GM21367 (cell line): ENCODE data around the gene MUC6.

Experiments used
- ATAC-seq: cut with Tn5 transposase; IDR thresholded peaks from one replicate; pipeline ENCODE4 v1.9.1; 2021; ENCODE audit not compliant: unreplicated experiment

MUC6 gene

DNA sequence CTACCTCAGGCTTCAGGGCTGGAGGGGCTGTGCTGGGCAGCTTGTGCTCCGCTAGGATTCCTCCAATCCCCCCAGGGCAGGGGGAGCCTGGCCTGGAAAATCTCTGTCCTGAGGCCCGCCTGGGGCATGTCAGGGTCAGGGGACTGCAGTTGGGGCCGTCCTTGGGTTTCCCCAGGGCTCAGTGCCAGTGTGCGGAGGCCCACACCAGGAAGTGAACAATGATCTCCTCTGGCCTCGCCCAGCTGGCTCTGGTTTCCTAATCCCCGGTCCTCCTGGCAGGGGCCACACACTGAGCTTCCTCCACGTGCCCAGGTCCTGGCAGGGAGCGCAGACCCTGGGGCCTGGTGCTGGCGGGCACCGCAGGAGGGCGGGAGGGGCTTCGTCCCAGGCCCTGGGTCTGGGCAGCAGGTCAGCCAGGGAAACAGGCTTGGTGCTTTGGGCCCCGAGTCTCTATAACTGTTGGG is 36.8 kb upstream of the MUC6 start:
- no peak for ATAC-seq

DNA sequence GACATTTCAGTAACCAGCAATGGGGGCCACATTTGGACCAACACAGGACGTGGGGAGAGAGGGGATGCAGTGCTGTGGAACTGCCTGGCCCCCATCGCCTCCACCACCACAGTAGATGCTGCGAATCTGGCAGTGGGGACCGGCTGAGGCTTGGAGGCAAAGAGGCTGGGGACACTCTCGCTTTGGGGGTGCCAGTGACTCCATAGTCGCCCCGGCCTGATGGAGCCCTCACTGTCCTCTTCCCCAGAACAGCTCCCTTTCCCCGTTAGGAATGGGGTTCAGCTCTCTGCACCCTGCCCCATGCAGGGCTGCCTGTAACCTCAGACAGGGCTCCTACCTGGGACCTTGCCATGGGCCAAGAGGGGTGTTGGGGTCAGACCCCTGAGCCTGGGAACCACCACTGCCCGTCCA is 36.3 kb upstream of the MUC6 start:
- ATAC-seq = no peak

DNA sequence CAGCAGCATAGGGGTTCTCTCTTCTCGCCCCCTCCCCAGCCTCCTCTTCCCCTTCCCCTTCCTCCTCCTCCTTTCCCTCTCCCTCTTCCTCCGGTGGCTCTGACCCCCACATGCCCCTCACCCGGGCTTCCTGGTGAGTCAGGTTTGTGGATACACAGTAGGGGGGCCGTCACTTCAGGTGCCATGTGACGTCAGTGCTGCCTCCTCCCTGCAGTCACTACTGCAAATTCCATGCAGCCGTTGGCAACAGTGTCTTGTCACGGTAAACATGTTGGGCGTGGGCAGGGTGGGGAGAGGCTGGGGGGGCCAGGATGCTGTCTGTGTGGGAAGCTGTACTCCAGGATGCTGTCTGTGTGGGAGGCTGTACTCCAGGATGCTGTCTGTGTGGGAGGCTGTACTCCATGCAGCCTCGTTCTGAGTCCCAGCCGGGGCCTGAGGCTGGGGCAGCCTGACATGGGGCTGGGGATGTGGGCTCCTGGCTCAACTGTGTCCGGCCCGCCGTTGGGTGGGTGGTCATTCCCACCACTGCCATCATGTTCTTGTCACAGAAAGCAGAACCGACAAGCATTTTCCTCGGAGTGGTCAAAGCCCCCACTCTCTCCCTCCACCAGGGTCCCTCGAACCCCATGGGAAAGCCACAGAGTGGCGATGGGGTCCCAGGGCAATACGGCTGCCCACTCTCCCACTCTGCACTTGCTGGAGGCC is 35.8 kb upstream of the MUC6 start:
- ATAC-seq = no peak

DNA sequence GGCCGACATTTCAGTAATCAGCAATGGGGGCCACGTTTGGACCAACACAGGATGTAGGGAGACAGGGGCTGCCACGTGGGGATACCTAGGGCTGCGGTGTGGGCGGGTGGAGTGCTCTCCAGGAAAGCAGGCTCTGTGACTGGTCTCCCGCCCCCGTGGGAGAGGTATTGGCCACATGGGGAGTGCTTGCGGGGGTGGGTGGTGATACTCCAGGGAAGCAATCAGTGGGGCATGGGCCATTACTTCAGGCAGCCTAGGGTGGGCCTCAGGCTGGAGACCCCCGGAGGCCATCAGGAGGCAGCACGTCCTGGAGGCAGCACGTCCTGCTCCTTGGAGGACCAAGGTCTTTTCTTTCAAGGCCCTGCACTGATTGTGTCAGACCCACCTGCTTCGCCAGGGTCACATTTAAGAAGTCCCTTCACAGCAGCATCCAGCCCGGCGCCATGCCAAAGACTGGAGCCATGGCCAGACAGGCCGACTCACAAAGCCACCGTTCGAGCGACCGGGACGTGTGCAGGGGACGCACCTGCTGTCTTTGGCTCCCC is 35.1 kb upstream of the MUC6 start:
- no peak for ATAC-seq

DNA sequence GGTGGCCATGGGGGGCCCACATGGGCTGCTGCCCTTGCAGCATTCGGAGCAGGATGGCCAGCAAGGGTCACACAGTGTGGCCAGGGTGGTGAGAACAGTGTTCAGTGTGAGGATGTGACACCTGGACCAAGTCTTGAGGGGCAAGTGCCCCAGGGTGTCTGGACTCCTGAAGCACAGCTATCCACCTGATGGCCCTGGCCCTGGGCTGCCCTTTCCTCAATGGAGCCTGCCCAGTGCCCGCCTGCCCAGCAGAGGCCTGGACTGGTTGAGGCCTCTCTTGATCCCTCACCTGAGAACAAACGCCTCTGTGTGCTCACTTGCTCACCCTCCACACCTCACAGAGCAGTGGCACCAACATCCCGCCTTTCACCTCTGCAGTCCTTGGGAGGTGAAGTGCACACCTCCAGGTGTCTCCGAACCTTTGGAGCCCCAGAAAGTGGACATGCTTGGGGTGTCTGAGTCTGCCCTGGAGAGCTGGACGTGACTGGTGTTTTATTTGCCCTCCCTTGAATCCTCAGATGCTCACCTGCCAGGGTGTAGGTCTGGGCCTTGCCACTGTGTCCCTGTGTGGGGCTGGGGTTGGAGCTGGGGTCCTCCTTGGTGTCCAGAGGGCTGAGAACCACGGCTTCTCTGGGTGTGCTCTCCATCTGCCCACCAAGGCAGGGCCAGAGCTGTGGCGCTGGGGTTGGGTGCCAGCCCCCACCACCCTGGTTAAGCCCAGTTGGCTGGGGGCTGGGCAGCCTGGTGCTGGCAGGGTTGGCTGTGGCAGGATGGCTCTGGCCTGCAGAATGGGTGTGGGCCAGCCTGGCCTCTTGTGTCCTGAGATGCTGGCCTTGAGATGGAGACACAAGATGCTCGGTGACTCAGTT is 34.3 kb upstream of the MUC6 start:
- no peak for ATAC-seq

DNA sequence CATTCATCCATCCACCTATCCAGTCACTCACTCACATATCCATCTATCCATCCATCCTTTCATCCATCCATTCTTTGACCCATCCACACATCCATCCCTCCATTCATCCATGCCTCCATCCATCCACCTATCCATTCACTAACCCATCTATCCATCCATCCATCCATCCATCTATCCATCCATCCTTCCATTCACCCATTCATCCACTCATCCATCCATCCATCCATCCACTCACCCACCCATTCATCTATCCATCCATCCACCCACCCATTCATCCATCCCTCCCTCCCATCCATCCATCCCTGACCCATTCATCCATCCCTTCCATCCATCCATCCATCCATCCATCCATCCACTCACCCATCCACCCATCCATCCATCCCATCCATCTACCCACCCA is 33.2 kb upstream of the MUC6 start:
- ATAC-seq = no peak

DNA sequence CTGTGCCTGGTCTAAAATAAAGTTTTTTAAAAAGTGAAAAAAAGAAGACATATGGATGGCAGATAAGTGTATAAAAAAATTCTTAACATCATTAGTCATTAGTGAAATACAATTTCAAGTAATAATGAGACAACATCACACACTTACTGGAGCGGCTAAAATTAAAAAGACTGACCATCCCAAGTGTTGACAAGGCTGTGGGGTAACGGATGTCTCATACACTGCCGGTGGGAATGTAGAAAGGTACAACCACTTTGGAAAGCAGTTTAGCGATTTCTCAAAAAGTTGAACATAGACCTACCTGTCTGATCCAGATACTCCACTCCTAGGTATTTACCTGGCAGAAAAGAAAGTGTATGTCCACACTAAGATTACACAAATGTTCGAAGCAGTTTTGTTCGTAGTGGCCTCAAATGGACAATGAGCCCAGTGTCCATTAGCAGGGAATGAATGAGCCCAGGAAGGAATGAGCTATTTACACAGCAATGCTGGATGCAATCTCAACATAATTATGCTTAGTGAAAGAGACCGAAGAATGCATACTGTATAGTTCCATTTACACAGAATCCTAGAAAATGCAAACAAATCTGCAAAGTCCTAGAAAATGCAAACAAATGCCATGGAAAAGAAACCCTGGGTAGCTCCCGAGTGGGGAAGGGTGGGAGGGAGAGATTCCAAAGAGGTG is 31.4 kb upstream of the MUC6 start:
- no peak for ATAC-seq

DNA sequence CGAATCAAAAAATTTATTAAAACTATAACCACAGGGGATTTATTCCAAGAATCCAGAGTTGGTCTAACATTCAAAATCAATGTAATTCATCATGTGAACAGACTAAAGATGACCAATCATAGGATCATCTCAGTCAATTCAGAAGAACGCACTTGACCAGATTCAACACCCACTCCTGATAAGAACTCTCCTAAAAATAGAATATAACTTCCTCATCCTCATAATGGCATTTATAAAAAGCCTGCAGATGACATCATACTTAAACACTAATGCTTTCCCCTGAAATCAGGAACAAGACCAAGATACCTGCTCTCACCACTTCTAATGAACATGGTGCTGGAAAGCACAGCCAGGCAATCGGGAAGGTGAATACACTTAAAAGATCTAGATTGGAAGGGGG is 27.6 kb upstream of the MUC6 start:
- ATAC-seq = no peak

DNA sequence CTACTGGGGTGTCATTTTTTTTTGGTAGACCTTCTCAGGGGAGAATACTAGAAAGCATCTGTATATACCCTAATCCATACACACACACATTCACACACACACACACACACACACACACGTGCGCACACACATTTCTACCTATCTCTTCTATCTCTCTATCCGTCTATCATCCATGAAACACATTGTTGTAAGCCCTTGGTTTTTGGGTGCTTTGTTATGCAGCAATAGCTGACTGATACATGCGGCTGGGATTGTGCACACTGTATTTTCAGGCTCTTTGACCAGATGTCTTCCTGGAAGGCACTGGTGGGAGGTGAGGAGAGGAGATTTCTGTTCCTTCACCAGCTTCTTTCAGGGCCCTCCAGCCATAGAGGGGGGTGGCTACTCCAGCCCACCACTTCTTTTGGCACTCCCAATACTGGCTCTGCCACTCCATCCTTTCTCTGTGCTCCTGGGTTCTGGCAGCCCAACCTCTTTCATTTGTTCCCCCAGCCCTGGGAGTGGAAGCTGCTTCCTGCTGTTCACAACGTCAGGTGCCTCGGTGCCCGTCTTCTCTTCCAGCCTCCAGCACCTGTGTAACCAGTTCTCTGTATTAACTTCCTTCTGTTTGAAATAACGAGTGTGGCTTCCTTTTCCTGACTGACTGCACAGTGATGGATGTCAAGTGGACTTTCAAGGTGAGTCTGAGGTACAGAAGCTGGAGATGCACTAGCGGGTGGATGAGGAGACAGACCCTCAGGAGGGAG is 25.7 kb upstream of the MUC6 start:
- ATAC-seq = no peak

DNA sequence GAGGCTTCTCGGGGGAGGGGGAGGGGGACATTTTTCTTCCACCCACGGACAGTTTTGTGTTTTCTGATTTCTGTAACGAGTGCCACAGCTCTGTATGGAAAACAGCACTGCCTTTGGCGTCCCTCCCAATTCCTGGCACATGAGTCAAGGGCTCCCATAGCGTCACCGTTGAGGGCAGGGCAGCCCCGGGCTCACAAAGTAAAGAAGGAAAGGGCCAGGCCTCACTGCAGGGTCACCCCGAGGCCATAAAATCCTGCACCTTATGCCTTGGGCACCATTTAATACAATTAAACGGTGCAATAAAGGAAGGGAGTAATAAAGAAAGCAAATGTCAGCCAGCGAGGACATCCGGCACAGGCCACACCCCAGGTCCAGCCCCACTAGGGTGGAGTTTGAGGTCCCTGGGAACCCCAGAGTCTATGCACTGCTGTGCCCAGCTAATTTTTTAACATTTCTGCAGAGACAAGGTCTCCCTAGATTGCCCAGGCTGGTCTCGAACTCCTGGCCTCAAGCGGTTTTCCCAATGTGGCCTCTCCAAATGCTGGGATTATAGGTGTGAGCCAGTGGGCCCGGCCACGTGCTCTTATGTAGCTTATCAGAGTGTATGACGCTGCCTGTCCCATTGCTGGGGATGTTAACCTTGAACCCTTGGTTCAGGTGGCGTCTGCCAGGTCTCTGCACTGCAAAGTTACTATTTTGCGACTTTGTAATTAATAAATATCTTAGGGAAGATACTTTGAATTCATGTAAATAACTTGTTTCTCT is 24.5 kb upstream of the MUC6 start:
- no peak for ATAC-seq

DNA sequence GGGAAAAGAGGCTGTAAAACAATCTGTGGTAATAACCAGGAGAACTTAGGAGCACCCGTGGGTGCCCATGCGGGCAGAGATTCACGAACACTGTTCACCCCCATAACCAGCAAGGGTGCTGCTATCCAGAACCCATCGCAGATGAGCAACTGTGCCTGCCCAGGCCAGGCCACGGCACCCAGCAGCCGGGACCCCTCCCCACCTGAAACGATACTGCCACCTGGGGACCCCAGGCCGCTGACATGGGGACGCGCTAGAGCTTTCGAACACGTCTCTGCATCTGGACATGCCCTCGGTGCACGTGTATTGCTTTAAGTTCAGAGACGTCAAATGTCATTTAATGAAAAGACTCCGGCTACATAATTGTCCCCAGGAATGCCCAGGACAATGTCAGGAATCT is 23.9 kb upstream of the MUC6 start:
- no peak for ATAC-seq

DNA sequence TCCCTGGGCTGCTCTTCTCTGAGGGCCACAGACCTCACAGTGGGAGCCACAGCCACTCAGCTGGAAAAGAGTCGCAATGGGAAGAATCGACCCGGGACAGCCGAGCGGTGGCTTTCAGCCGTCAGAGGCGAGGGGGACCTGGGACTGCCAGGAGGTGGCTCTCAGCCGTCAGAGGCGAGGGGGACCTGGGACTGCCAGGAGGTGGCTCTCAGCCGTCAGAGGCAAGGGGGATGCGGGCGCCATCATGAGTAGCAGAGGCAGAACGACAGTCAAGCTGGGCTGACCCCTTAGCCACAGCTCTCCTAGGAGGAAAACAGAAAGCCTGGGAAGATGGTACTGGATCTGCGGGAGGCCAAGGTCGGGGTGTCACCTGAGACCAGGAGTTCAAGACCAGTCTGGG is 23.2 kb upstream of the MUC6 start:
- ATAC-seq = no peak

DNA sequence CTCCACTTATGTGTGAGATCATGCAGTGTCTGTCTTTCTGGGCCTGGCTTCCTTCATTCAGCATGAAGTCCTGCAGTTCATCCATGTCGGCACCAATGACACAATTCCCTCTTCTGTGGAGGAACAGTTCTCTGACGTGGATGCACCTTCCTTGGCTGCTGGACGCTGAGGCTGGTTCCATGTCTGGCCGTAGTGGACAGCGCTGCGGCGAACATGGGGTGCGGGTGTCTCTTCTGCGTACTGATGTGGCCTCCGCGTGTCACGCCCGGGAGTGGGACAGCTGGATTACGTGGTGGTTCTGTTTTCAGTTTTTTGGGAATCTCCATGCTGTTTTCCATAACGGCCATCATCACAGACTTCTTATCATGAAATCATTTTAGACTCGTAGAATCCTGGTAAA is 21.3 kb upstream of the MUC6 start:
- ATAC-seq = no peak

DNA sequence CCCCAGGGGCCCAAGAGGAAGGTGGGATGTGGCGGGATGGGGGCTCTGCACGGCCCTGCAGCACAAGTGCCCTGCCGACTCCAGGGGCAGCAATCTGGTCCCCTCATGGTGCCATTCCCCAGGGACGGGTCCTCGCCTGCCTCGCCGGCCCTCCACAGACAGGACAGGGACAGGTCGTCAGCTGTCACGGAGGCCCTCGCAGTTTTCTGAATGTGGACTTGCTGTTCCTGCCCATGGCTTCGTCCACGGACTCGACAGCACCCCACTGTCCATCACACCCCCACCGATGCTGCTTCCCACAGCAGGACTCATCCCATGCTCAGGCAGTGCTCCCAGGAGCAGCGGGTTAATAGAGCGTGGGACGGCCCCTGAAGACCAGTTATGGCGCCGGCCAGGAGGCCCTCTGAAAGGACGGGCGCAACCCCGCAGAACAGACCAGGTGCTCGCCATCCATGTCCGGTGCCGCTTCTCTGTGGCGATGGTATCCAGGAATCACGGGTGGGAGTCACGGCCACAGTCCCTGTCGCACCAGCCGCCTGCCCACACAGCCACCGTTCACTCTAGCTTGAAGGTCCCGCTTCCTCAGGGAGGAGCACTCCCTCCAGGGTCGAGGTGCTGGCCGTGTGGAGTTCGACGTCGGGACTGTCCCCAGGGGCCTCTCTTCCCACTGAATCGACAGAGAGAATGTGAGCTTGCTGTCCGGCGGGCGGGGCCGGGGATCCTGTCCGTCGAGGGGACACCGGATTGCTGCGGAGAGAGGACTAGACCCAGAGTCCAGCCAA is 19.7 kb upstream of the MUC6 start:
- no peak for ATAC-seq

DNA sequence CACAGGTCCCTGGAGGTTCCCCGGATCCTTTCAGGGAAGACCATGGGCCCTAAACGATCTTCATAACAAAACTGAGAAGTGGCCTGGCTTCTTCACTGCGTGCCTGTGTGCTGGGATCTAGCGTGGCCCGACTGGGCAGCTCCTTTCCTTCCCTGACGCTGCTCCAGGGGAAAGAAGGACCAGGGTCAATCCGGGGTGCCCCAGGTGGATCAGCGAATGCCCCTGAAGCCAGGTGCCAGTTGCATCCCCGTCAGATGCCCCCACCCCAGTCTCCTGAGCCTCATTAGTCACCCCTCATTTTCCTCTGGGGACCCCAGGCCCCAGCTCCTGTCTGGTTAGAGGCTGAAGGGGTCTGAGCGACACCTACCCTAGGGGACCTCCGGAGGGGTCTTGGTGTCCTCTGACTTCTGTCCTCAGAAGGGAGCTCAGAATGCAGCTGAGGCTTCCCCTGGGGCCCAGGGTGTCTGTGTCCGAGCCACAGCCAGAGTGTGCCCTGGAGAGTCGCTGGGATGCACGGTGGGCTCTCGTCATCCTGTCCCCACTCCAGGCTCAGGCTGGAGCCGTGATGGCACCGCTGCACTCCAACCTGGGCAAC is 18.7 kb upstream of the MUC6 start:
- no peak for ATAC-seq

DNA sequence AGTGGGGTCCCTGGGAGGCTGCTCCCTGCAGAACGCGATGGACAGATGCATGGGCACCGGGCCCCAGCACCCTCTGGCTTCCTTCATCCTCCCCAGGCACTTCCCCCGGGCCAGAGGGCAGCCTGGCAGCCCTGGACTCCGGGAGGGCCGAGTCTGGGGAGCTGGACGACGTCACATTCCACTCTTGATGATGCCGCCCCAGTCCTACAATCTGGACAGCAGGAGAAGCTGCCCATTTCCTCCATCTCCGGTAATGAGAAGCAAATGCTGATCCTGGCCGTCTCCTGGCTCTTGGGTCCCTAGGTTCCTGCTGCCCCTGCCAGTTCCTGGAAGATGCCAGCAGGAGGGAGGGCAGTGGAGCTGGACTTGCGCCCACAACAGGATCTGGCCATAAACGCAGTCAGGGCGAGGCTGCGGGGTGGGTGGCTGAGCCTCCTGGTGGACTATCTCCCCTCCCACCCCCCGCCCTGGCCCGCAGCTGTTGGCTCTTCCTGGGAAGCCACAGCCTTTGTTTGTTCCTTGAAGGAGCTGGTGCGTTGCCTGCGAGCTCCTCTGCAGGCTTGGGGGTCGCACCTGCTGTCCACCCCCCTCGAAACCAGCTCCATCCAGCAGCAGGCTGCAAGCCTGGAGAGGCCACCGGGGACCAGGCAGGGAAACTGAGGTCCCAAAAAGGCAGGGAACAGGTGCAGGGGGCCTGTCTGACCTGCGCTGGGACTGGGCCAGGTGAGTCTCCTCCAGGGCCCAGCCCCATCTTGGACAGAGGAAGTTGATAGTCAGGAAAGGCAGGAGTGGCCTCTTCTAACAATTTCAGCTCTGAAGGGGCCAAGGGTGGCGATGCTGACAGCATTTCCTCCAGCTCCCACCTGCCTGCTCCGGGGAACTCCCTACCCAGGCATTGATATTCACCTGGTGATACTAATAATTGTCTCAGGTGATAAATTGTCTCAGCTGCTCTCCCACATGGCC is 17.9 kb upstream of the MUC6 start:
- ATAC-seq = no peak

DNA sequence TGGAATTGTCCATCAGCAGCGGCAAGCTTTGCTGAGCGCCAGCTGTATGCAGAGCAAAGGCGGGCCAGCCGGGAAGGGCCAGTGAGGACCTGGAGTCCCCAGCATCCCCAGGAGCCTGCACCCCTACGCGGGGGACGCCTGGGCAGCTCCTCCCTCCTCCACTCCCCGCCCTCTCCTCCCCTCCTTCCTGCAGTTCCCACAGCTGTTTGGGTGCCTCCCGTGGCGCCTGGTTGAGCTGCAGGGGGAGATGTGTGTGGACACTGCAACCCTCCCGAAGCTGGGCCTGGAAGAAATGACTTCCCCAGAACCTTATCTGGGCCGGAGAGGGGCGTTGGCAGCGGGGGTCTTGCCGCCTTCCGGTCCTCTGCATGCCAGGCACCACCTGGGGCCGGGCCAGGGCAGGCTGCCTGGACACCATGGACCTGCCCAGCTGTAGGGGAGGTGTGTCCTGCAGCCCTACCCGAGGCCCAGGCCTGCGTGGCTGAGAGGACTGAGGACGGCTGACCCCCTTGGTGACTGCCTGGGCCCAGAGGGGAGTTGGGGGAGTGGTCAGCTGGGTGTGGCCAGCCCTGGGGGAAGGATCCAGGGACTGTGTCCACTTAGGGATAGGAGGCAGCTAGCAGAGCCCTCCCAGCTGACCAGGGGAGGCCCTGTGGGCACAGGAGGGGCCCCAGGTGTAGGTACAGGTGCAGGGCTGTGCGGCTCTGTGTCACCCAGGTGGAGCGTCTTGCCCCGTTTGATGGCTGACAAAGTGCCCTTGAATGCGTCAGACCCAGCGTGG is 16.8 kb upstream of the MUC6 start:
- ATAC-seq = no peak
